Ascending aorta (tissue), 2 donors: ENCODE measurements around the gene VEPH1. TPM values are rescaled to one million over a fixed set of nuclear protein-coding genes. Genes with fewer than 3 reads are reported as not detected.

Experiments used
- DNase-seq, 2 donors: peaks; one replicate each; pipeline ENCODE4 v3.0.0-alpha.2; 2019; ENCODE audit warnings: low spot score in 2 of 2
- H3K27ac ChIP-seq, 2 donors: fragments of 200-600 bp; sonication (generic); one replicate each; pipeline ENCODE4 v1.5.1; 2016 to 2017; ENCODE audit warnings: mild to moderate bottlenecking in 1 of 2
- H3K27me3 ChIP-seq: fragments of 200-600 bp; sonication (generic); one replicate; pipeline ENCODE4 v1.5.1; 2017
- H3K36me3 ChIP-seq, 2 donors: fragments of 200-600 bp; sonication (generic); one replicate each; pipeline ENCODE4 v1.5.1; 2016
- H3K4me1 ChIP-seq, 2 donors: fragments of 200-600 bp; sonication (generic); one replicate each; pipeline ENCODE4 v1.5.1; 2016 to 2017; ENCODE audit warnings: mild to moderate bottlenecking in 1 of 2
- H3K4me3 ChIP-seq, 2 donors: fragments of 200-600 bp; sonication (generic); one replicate each; pipeline ENCODE4 v1.5.1; 2016 to 2017; ENCODE audit warnings: mild to moderate bottlenecking in 1 of 2
- H3K9me3 ChIP-seq, 2 donors: fragments of 200-600 bp; sonication (generic); one replicate each; pipeline ENCODE4 v1.5.1; 2016
- CTCF ChIP-seq, 3 experiments: fragments of 200-600 bp in 2 of 3; fragments of 450-650 bp in 1 of 3; sonication (generic) in 2 of 3; IDR thresholded peaks; one replicate each; pipeline ENCODE4 v1.5.1; 2016 to 2019; ENCODE audit warnings: antibody characterized with exemption in 3 of 3, mild to moderate bottlenecking in 1 of 3, moderate library complexity in 1 of 3
- intact Hi-C: fragments of 100-400 bp; cut with DNase I; formaldehyde crosslinking; loops from one replicate; pipeline ENCODE4 v1.15.1; 2023
- total RNA-seq: library from RNA; depleted of rRNA; stranded (reverse); fragments of >200 nt; gene quantifications from one replicate; pipeline ENCODE4 v1.1.0, GENCODE V29; 2016

Gene VEPH1
- total RNA-seq, 1 donor from 2014 or later = 2.2 TPM

GRCh38 chr3:157529751-157530150 is 26.5 kb upstream of the VEPH1 start:
- no peak for DNase-seq
- no peak for TF ChIP-seq CTCF (IDR thresholded peaks at IDR 0.05)
- intact Hi-C loops = loop anchor here (5.0 kb wide), 1 partner anchor 903 kb away; no protein-coding TSS in a partner anchor
- peaks cover 0 to 2% of the 10 kb centered on the region in 2 donors for H3K4me1 ChIP-seq
- H3K27me3 ChIP-seq = no peaks in the 10 kb centered on the region
- H3K4me3 ChIP-seq = no peak overlapping the region
- no peaks in the 10 kb centered on the region for H3K9me3 ChIP-seq
- H3K36me3 ChIP-seq = no peaks in the 10 kb centered on the region
- H3K27ac ChIP-seq = no peak overlapping the region

GRCh38 chr3:157529085-157529484 is 25.9 kb upstream of the VEPH1 start:
- peaks cover 0 to 2% of the 10 kb centered on the region in 2 donors for H3K4me1 ChIP-seq

GRCh38 chr3:157527131-157527881 is 24.1 kb upstream of the VEPH1 start:
- H3K4me3 ChIP-seq = no peak overlapping the region
- no peaks in the 10 kb centered on the region for H3K36me3 ChIP-seq
- H3K9me3 ChIP-seq = no peaks in the 10 kb centered on the region
- TF ChIP-seq CTCF (IDR thresholded peaks at IDR 0.05) = no peak
- no peak overlapping the region for H3K27ac ChIP-seq
- no peak for DNase-seq
- H3K27me3 ChIP-seq = no peaks in the 10 kb centered on the region
- H3K4me1 ChIP-seq = no peaks in the 10 kb centered on the region
- intact Hi-C loops = no loop called here

More at GRCh38 chr3:157529085-157529484, 25.9 kb upstream of the VEPH1 start:
- Histone ChIP-seq H3K27ac (no peak overlapping the region), H3K4me3 (no peak overlapping the region), H3K36me3 (no peaks in the 10 kb centered on the region), H3K27me3 (no peaks in the 10 kb centered on the region), H3K9me3 (no peaks in the 10 kb centered on the region)
- no peak for DNase-seq
- intact Hi-C loops = no loop called here
- no peak for TF ChIP-seq CTCF (IDR thresholded peaks at IDR 0.05)

- DNase-seq = no peak
- Histone ChIP-seq H3K27ac (no peak overlapping the region), H3K4me1 (peaks cover 0 to 3% of the 10 kb centered on the region in 2 donors), H3K27me3 (no peaks in the 10 kb centered on the region), H3K9me3 (no peaks in the 10 kb centered on the region), H3K36me3 (no peaks in the 10 kb centered on the region), H3K4me3 (no peak overlapping the region)
- intact Hi-C loops = no loop called here
- TF ChIP-seq CTCF (IDR thresholded peaks at IDR 0.05) = no peak
These were observed 22.8 kb upstream of the VEPH1 start for GRCh38 chr3:157526036-157526435.

GRCh38 chr3:157523814-157524213 is 20.6 kb upstream of the VEPH1 start:
- no peak overlapping the region for H3K4me3 ChIP-seq
- no peaks in the 10 kb centered on the region for H3K36me3 ChIP-seq
- intact Hi-C loops = no loop called here
- no peaks in the 10 kb centered on the region for H3K27me3 ChIP-seq
- no peak overlapping the region for H3K27ac ChIP-seq
- DNase-seq = no peak
- peaks cover 0 to 3% of the 10 kb centered on the region in 2 donors for H3K4me1 ChIP-seq
- TF ChIP-seq CTCF (IDR thresholded peaks at IDR 0.05) = no peak
- H3K9me3 ChIP-seq = peaks cover 0 to under 1% of the 10 kb centered on the region in 2 donors
